SK-N-SH treated with all-trans-retinoic acid at 6 μM for 48 hours (cell line): ENCODE measurements around the gene PLIN5.

ENCODE experiments used
- ESRRG ChIP-seq: fragments of 250-450 bp; sonication (Bioruptor Pico); IDR thresholded peaks from 2 replicates; pipeline ENCODE4 v1.6.1; 2021; ENCODE audit warnings: mild to moderate bottlenecking
- GLIS3 ChIP-seq: fragments of 250-450 bp; sonication (Bioruptor Pico); IDR thresholded peaks from 2 replicates; pipeline ENCODE4 v1.5.0; 2020; ENCODE audit warnings: mild to moderate bottlenecking, moderate library complexity
- ISL1 ChIP-seq: fragments of 250-450 bp; sonication (Bioruptor Pico); IDR thresholded peaks from 2 replicates; pipeline ENCODE4 v2.1.2; 2022; ENCODE audit warnings: mild to moderate bottlenecking, moderate library complexity
- OSR1 ChIP-seq: fragments of 250-450 bp; sonication (Bioruptor Pico); IDR thresholded peaks from 2 replicates; pipeline ENCODE4 v1.8.0; 2022; ENCODE audit warnings: moderate library complexity, mild to moderate bottlenecking, inconsistent platforms
- PPARA ChIP-seq: fragments of 250-450 bp; sonication (Bioruptor Pico); IDR thresholded peaks from 2 replicates; pipeline ENCODE4 v1.5.0; 2020; ENCODE audit warnings: mild to moderate bottlenecking, borderline replicate concordance
- SNAI2 ChIP-seq: fragments of 250-450 bp; sonication (Bioruptor Pico); IDR thresholded peaks from 2 replicates; pipeline ENCODE4 v1.5.0; 2020; ENCODE audit warnings: mild to moderate bottlenecking, moderate library complexity
- ZC3H10 ChIP-seq: fragments of 250-450 bp; sonication (Bioruptor Pico); IDR thresholded peaks from 2 replicates; pipeline ENCODE4 v1.5.1; 2021; ENCODE audit warnings: mild to moderate bottlenecking, moderate library complexity
- ZFP3 ChIP-seq: fragments of 250-450 bp; sonication (Bioruptor Pico); IDR thresholded peaks from 2 replicates; pipeline ENCODE4 v1.5.0; 2020; ENCODE audit warnings: mild to moderate bottlenecking, moderate library complexity
- ZNF70 ChIP-seq: fragments of 450-650 bp; formaldehyde crosslinking; IDR thresholded peaks from 2 replicates; pipeline ENCODE4 v1.5.0; 2020; ENCODE audit warnings: mild to moderate bottlenecking, moderate library complexity
- ZNF8 ChIP-seq: fragments of 450-650 bp; formaldehyde crosslinking; IDR thresholded peaks from 2 replicates; pipeline ENCODE4 v1.5.0; 2020; ENCODE audit warnings: mild to moderate bottlenecking, moderate library complexity
- TF ChIP-seq, protein P1 (sequence below): fragments of 250-450 bp; sonication (Bioruptor Pico); IDR thresholded peaks from 2 replicates; pipeline ENCODE4 v1.5.1; 2020; ENCODE audit warnings: low read depth, mild to moderate bottlenecking, moderate library complexity
- TF ChIP-seq, protein P2 (sequence below): fragments of 250-450 bp; sonication (Bioruptor Pico); IDR thresholded peaks from 2 replicates; pipeline ENCODE4 v1.8.0; 2020; ENCODE audit warnings: mild to moderate bottlenecking, moderate library complexity, borderline replicate concordance
- TF ChIP-seq, protein P3 (sequence below): fragments of 250-450 bp; sonication (Bioruptor Pico); IDR thresholded peaks from 2 replicates; pipeline ENCODE4 v1.5.1; 2021; ENCODE audit warnings: mild to moderate bottlenecking, moderate library complexity

DNA sequence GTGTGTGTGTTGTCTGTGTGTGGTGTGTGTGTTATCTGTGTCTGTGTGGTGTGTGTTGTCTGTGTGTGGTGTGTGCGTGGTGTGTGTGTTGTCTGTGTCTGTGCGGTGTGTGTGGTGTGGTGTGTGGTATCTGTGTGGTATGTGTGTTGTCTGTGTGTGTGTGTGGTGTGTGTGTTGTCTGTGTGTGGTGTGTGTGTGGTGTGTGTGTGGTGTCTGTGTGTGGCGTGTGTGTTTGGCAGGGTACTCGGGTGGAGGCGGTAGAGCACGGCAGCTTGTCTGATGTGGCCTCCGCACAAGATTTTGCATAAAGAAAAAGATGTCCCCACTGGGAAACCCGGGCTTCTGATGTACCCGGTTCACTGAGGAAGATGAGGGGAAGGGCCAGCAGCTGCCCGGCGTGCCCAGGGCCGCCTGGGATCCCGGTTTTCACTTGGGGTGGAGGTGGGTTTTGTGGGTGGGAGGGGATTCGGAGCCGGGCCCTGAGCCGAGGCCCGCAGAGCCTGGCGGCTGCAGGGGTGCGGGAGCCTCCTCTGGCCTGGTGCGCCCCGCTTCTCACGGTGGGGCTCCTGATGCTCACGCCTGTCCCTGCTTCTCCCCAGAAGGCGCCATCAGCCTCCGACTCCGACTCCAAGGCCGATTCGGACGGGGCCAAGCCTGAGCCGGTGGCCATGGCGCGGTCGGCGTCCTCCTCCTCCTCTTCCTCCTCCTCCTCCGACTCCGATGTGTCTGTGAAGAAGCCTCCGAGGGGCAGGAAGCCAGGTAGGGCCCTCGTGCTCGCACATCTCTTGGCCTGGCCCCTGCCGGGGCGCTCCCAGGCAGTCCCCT is 41.7 kb downstream of the PLIN5 start:
- TF ChIP-seq, protein P1, sequence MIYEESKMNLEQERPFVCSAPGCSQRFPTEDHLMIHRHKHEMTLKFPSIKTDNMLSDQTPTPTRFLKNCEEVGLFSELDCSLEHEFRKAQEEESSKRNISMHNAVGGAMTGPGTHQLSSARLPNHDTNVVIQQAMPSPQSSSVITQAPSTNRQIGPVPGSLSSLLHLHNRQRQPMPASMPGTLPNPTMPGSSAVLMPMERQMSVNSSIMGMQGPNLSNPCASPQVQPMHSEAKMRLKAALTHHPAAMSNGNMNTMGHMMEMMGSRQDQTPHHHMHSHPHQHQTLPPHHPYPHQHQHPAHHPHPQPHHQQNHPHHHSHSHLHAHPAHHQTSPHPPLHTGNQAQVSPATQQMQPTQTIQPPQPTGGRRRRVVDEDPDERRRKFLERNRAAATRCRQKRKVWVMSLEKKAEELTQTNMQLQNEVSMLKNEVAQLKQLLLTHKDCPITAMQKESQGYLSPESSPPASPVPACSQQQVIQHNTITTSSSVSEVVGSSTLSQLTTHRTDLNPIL (CRISPR knock-in tag), result no peak
- TF ChIP-seq ZC3H10 (CRISPR knock-in tag), result no peak
- no peak for TF ChIP-seq SNAI2 (CRISPR knock-in tag)
- no peak for TF ChIP-seq GLIS3 (CRISPR knock-in tag)
- TF ChIP-seq, protein P2, sequence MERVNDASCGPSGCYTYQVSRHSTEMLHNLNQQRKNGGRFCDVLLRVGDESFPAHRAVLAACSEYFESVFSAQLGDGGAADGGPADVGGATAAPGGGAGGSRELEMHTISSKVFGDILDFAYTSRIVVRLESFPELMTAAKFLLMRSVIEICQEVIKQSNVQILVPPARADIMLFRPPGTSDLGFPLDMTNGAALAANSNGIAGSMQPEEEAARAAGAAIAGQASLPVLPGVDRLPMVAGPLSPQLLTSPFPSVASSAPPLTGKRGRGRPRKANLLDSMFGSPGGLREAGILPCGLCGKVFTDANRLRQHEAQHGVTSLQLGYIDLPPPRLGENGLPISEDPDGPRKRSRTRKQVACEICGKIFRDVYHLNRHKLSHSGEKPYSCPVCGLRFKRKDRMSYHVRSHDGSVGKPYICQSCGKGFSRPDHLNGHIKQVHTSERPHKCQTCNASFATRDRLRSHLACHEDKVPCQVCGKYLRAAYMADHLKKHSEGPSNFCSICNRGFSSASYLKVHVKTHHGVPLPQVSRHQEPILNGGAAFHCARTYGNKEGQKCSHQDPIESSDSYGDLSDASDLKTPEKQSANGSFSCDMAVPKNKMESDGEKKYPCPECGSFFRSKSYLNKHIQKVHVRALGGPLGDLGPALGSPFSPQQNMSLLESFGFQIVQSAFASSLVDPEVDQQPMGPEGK (CRISPR knock-in tag), result no peak
- no peak for TF ChIP-seq OSR1 (CRISPR knock-in tag)
- no peak for TF ChIP-seq PPARA (CRISPR knock-in tag)
- TF ChIP-seq ZNF70 (CRISPR knock-in tag), result no peak
- TF ChIP-seq, protein P3, sequence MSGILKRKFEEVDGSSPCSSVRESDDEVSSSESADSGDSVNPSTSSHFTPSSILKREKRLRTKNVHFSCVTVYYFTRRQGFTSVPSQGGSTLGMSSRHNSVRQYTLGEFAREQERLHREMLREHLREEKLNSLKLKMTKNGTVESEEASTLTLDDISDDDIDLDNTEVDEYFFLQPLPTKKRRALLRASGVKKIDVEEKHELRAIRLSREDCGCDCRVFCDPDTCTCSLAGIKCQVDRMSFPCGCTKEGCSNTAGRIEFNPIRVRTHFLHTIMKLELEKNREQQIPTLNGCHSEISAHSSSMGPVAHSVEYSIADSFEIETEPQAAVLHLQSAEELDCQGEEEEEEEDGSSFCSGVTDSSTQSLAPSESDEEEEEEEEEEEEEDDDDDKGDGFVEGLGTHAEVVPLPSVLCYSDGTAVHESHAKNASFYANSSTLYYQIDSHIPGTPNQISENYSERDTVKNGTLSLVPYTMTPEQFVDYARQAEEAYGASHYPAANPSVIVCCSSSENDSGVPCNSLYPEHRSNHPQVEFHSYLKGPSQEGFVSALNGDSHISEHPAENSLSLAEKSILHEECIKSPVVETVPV (CRISPR knock-in tag), result no peak
- TF ChIP-seq ZFP3 (CRISPR knock-in tag), result no peak
- no peak for TF ChIP-seq ZNF8
- no peak for TF ChIP-seq ESRRG (CRISPR knock-in tag)
- TF ChIP-seq ISL1 (CRISPR knock-in tag), result no peak
